Measurements from ENCODE around the gene TTC24.

The TTC24 gene

GRCh38 chr1:156579472-156579871, at the start of gene TTC24:
Gene TTC24 (plus strand): TSS chr1:156579723. CDS start chr1:156581365, 1,642 bp downstream.
- no peak for DNase-seq (ENCODE audit: low read depth)
- TF ChIP-seq CTCF (IDR thresholded peaks at IDR 0.05; ENCODE audit: control insufficient read depth, insufficient read depth, low read depth, low read length, missing control alignments) = no peak

GRCh38 chr1:156530006-156530405, 49.5 kb upstream of the TTC24 start:
- TF ChIP-seq CTCF (IDR thresholded peaks at IDR 0.05; ENCODE audit: control insufficient read depth, insufficient read depth, low read depth, low read length, missing control alignments) = no peak
- H3K4me3 ChIP-seq (ENCODE audit: control insufficient read depth, low read depth, low read length) = no peak overlapping the region
- no peak for DNase-seq (ENCODE audit: low read depth)

More at GRCh38 chr1:156579472-156579871, at the start of gene TTC24:
- H3K4me3 ChIP-seq (ENCODE audit: control insufficient read depth, low read depth, low read length) = no peak within 1 kb of the TSS

- TF ChIP-seq CTCF (IDR thresholded peaks at IDR 0.05; ENCODE audit: control insufficient read depth, insufficient read depth, low read depth, low read length, missing control alignments) = no peak
- H3K4me3 ChIP-seq (ENCODE audit: control insufficient read depth, low read depth, low read length) = no peak overlapping the region
- DNase-seq (ENCODE audit: low read depth) = no peak
Measured at GRCh38 chr1:156532374-156532773, 47.1 kb upstream of the TTC24 start.

- H3K4me3 ChIP-seq (ENCODE audit: control insufficient read depth, low read depth, low read length) = no peak overlapping the region
- DNase-seq (ENCODE audit: low read depth) = no peak
- TF ChIP-seq CTCF (IDR thresholded peaks at IDR 0.05; ENCODE audit: control insufficient read depth, insufficient read depth, low read depth, low read length, missing control alignments) = no peak
Measured at GRCh38 chr1:156533568-156534220, 45.8 kb upstream of the TTC24 start.

GRCh38 chr1:156534424-156535060, 45.0 kb upstream of the TTC24 start:
- DNase-seq (ENCODE audit: low read depth) = no peak
- H3K4me3 ChIP-seq (ENCODE audit: control insufficient read depth, low read depth, low read length) = no peak overlapping the region
- TF ChIP-seq CTCF (IDR thresholded peaks at IDR 0.05; ENCODE audit: control insufficient read depth, insufficient read depth, low read depth, low read length, missing control alignments) = no peak

- no peak for TF ChIP-seq CTCF (IDR thresholded peaks at IDR 0.05; ENCODE audit: control insufficient read depth, insufficient read depth, low read depth, low read length, missing control alignments)
- H3K4me3 ChIP-seq (ENCODE audit: control insufficient read depth, low read depth, low read length) = no peak overlapping the region
- DNase-seq (ENCODE audit: low read depth) = no peak
Measured at GRCh38 chr1:156537027-156537426, 42.5 kb upstream of the TTC24 start.
